Peyer's patch (tissue), 4 donors: ENCODE data around the gene SMG7.

Experiments
- CTCF ChIP-seq, 6 experiments: fragments of 450-650 bp in 4 of 6; fragments of 200-600 bp in 2 of 6; sonication (generic) in 1 of 6; IDR thresholded peaks; one replicate each; pipeline ENCODE4 v1.5.1; 2017 to 2019; ENCODE audit warnings: antibody characterized with exemption in 6 of 6, mild to moderate bottlenecking in 3 of 6, moderate library complexity in 1 of 6
- POLR2A ChIP-seq, 2 donors: fragments of 450-650 bp; IDR thresholded peaks; one replicate each; pipeline ENCODE4 v1.5.1; 2017; ENCODE audit warnings: antibody characterized with exemption in 2 of 2, mild to moderate bottlenecking in 2 of 2, moderate library complexity in 2 of 2

GRCh38 chr1:183589874-183590243, 117.6 kb downstream of the SMG7 start:
- no peak for TF ChIP-seq CTCF (IDR thresholded peaks at IDR 0.05)
- no peak for TF ChIP-seq POLR2A (IDR thresholded peaks at IDR 0.05)
